Natural killer cell (primary cell): ENCODE results near the gene FCHO1. TPM values are rescaled to one million over a fixed set of nuclear protein-coding genes. Genes with fewer than 3 reads are reported as not detected.

Experiments used
- ATAC-seq, 3 donors: fragments of 150-1000 bp in 2 of 3; fragments of 200-7000 bp in 1 of 3; cut with Tn5 transposase; 1 replicate in 1 of 3; 2 replicates in 2 of 3; pipeline ENCODE4 v1.10.0; 2021; ENCODE audit warnings: mild to moderate bottlenecking in 2 of 3, moderate library complexity in 2 of 3
- DNase-seq, 2 donors: peaks; one replicate each; pipeline versions ENCODE4 v3.0.0 to v3.0.0-alpha.2; 2013 to 2021; ENCODE audit warnings: mixed read lengths in 1 of 2
- H3K27ac ChIP-seq: one replicate; pipeline ENCODE4 v1.5.1; 2013; ENCODE audit warnings: mild to moderate bottlenecking, low read length
- H3K27me3 ChIP-seq: one replicate; pipeline ENCODE4 v1.6.1; 2013; ENCODE audit warnings: low read length; ENCODE audit not compliant: control insufficient read depth, insufficient read depth
- H3K36me3 ChIP-seq: one replicate; pipeline ENCODE4 v1.6.1; 2013; ENCODE audit warnings: low read length; ENCODE audit not compliant: control insufficient read depth, insufficient read depth
- H3K4me1 ChIP-seq: one replicate; pipeline ENCODE4 v1.6.1; 2013; ENCODE audit warnings: low read length; ENCODE audit not compliant: control insufficient read depth, insufficient read depth
- H3K4me3 ChIP-seq: one replicate; pipeline ENCODE4 v1.5.1; 2013; ENCODE audit warnings: low read length
- H3K9me3 ChIP-seq: one replicate; pipeline ENCODE4 v1.6.1; 2013; ENCODE audit warnings: low read length; ENCODE audit not compliant: control insufficient read depth, insufficient read depth
- H3K27ac Mint-ChIP-seq, 2 donors: one replicate each; pipeline ENCODE4 v1.8.0; 2022; ENCODE audit warnings: mild to moderate bottlenecking in 2 of 2, mixed read lengths in 2 of 2, moderate library complexity in 1 of 2
- H3K27me3 Mint-ChIP-seq, 2 donors: one replicate each; pipeline ENCODE4 v1.8.0; 2022; ENCODE audit warnings: low read depth in 2 of 2, mixed read lengths in 2 of 2
- H3K36me3 Mint-ChIP-seq: one replicate; pipeline ENCODE4 v1.8.0; 2022; ENCODE audit warnings: mixed read lengths
- H3K4me1 Mint-ChIP-seq, 2 donors: one replicate each; pipeline ENCODE4 v1.8.0; 2022; ENCODE audit warnings: mixed read lengths in 2 of 2
- H3K4me3 Mint-ChIP-seq: one replicate; pipeline ENCODE4 v1.8.0; 2022; ENCODE audit warnings: mild to moderate bottlenecking, moderate library complexity, mixed read lengths
- H3K9me3 Mint-ChIP-seq, 2 donors: one replicate each; pipeline ENCODE4 v1.8.0; 2022; ENCODE audit warnings: mixed read lengths in 2 of 2
- CTCF ChIP-seq: fragments of 200-600 bp; IDR thresholded peaks from one replicate; pipeline ENCODE4 v1.8.0; 2022; ENCODE audit warnings: antibody characterized with exemption
- WGBS: methylation state at CpG from one replicate; pipeline ENCODE4 v1.1.7; 2013; ENCODE audit warnings: missing lambda C conversion rate; ENCODE audit not compliant: insufficient coverage; 5-methylcytosine and 5-hydroxymethylcytosine counted together
- intact Hi-C: fragments of 100-400 bp; cut with micrococcal nuclease; formaldehyde crosslinking; loops from one replicate; pipeline ENCODE4 v1.14.2; 2022
- total RNA-seq, 4 donors: library from RNA; stranded (reverse); fragments of 120-200 nt in 1 of 4; gene quantifications; one replicate each; pipeline versions ENCODE4 v1.2.3 to v1.2.4, GENCODE V29; 2013 to 2022

Gene FCHO1
- total RNA-seq, 3 donors from 2014 or later (not counting 1 experiment from before 2014, with no cell fraction given): 56.1 to 67.7 (median 66.5) TPM

- Mint-ChIP-seq H3K36me3 (no peaks in the 10 kb centered on the region), H3K27ac (no peak overlapping the region), H3K9me3 (no peaks in the 10 kb centered on the region), H3K4me1 (peaks cover 12 to 17% of the 10 kb centered on the region in 2 donors), H3K4me3 (no peak overlapping the region), H3K27me3 (peaks cover 0 to 3% of the 10 kb centered on the region in 2 donors)
- Histone ChIP-seq H3K36me3 (no peaks in the 10 kb centered on the region), H3K4me3 (no peak overlapping the region), H3K4me1 (peaks cover 26% of the 10 kb centered on the region), H3K9me3 (no peaks in the 10 kb centered on the region), H3K27me3 (no peaks in the 10 kb centered on the region), H3K27ac (no peak overlapping the region)
- WGBS: 91% methylated on average over 4 of the region's 4 CpGs
- intact Hi-C loops: no loop called here
- TF ChIP-seq CTCF: no peak
- ATAC-seq (no peak), DNase-seq (no peak)
These were observed 54.1 kb downstream of the FCHO1 start for GRCh38 chr19:17805427-17805826.

GRCh38 chr19:17806945-17807344, 55.7 kb downstream of the FCHO1 start:
- 80% methylated on average over 3 of the region's 3 CpGs for WGBS
- Mint-ChIP-seq H3K4me3 (no peak overlapping the region), H3K27ac (no peak overlapping the region), H3K4me1 (peaks cover 12 to 17% of the 10 kb centered on the region in 2 donors), H3K27me3 (peaks cover 0 to 3% of the 10 kb centered on the region in 2 donors), H3K9me3 (no peaks in the 10 kb centered on the region), H3K36me3 (no peaks in the 10 kb centered on the region)
- TF ChIP-seq CTCF: no peak
- Histone ChIP-seq H3K36me3 (no peaks in the 10 kb centered on the region), H3K27ac (no peak overlapping the region), H3K27me3 (no peaks in the 10 kb centered on the region), H3K4me1 (peaks cover 26% of the 10 kb centered on the region), H3K9me3 (no peaks in the 10 kb centered on the region), H3K4me3 (no peak overlapping the region)
- intact Hi-C loops: no loop called here
- ATAC-seq: no peak
- no peak for DNase-seq

- H3K36me3 Mint-ChIP-seq: no peaks in the 10 kb centered on the region
- H3K27me3 Mint-ChIP-seq: no peaks in the 10 kb centered on the region
- H3K4me1 Mint-ChIP-seq: peaks cover 7 to 12% of the 10 kb centered on the region in 2 donors
- DNase-seq (peak in 1 of 2 donors; percentile 49), ATAC-seq (peak in 1 of 3 donors; percentile 67)
- 33% methylated on average over 37 of the region's 38 CpGs for WGBS
- H3K27me3 ChIP-seq: no peaks in the 10 kb centered on the region
- no peaks in the 10 kb centered on the region for H3K9me3 ChIP-seq
- intact Hi-C loops: no loop called here
- no peaks in the 10 kb centered on the region for H3K9me3 Mint-ChIP-seq
- H3K36me3 ChIP-seq: no peaks in the 10 kb centered on the region
- H3K4me3 Mint-ChIP-seq: no peak overlapping the region
- H3K4me3 ChIP-seq: no peak overlapping the region
- TF ChIP-seq CTCF: no peak
- no peak overlapping the region for H3K27ac Mint-ChIP-seq
- H3K27ac ChIP-seq: no peak overlapping the region
- peaks cover 18% of the 10 kb centered on the region for H3K4me1 ChIP-seq
These were observed 56.5 kb downstream of the FCHO1 start for GRCh38 chr19:17807731-17808316.

- H3K36me3 Mint-ChIP-seq: no peaks in the 10 kb centered on the region
- Histone ChIP-seq H3K36me3 (no peaks in the 10 kb centered on the region), H3K4me1 (peaks cover 6% of the 10 kb centered on the region), H3K27me3 (no peaks in the 10 kb centered on the region), H3K9me3 (no peaks in the 10 kb centered on the region), H3K27ac (no peak overlapping the region), H3K4me3 (no peak overlapping the region)
- H3K27ac Mint-ChIP-seq: no peak overlapping the region
- no peak for TF ChIP-seq CTCF
- no peaks in the 10 kb centered on the region for H3K27me3 Mint-ChIP-seq
- peaks cover 0 to 5% of the 10 kb centered on the region in 2 donors for H3K4me1 Mint-ChIP-seq
- H3K4me3 Mint-ChIP-seq: no peak overlapping the region
- DNase-seq: no peak
- no peak for ATAC-seq
- no peaks in the 10 kb centered on the region for H3K9me3 Mint-ChIP-seq
- intact Hi-C loops: no loop called here
- 100% methylated on average over 2 of the region's 2 CpGs for WGBS
These were observed 59.8 kb downstream of the FCHO1 start for GRCh38 chr19:17811103-17811502.
